ENCODE results near the gene BRPF3.

- TF ChIP-seq CTCF (IDR thresholded peaks at IDR 0.05) (no peak), FOXJ3 (CRISPR knock-in tag; IDR thresholded peaks at IDR 0.05; ENCODE audit: borderline replicate concordance) (no peak), NR3C1 (CRISPR knock-in tag; conservative IDR thresholded peaks at IDR 0.05; ENCODE audit: low read depth) (no peak), ZNF416 (CRISPR knock-in tag; IDR thresholded peaks at IDR 0.05) (no peak), FOXK1 (CRISPR knock-in tag; IDR thresholded peaks at IDR 0.05) (no peak), AFF4 (CRISPR knock-in tag; IDR thresholded peaks at IDR 0.05; ENCODE audit: borderline replicate concordance) (no peak), SP1 (CRISPR knock-in tag; conservative IDR thresholded peaks at IDR 0.05) (no peak), ZMAT4 (CRISPR knock-in tag; IDR thresholded peaks at IDR 0.05) (no peak), HMGXB4 (CRISPR knock-in tag; IDR thresholded peaks at IDR 0.05) (no peak), OVOL2 (CRISPR knock-in tag; IDR thresholded peaks at IDR 0.05; ENCODE audit: borderline replicate concordance) (no peak), USF1 (CRISPR knock-in tag; IDR thresholded peaks at IDR 0.05) (no peak), CREB1 (CRISPR knock-in tag; IDR thresholded peaks at IDR 0.05) (no peak), FOXP1 (CRISPR knock-in tag; IDR thresholded peaks at IDR 0.05; ENCODE audit: borderline replicate concordance) (no peak)
Measured at GRCh38 chr6:36280983-36281382, 84.4 kb downstream of the BRPF3 start.

Measured in WTC11 (cell line).